HK-2 (cell line): Measurements from ENCODE around the gene ATXN1.

Source experiments
- DNase-seq: peaks from one replicate; pipeline ENCODE4 v3.0.0-alpha.2; 2018; ENCODE audit not compliant: unreplicated experiment

ATXN1 gene

DNA sequence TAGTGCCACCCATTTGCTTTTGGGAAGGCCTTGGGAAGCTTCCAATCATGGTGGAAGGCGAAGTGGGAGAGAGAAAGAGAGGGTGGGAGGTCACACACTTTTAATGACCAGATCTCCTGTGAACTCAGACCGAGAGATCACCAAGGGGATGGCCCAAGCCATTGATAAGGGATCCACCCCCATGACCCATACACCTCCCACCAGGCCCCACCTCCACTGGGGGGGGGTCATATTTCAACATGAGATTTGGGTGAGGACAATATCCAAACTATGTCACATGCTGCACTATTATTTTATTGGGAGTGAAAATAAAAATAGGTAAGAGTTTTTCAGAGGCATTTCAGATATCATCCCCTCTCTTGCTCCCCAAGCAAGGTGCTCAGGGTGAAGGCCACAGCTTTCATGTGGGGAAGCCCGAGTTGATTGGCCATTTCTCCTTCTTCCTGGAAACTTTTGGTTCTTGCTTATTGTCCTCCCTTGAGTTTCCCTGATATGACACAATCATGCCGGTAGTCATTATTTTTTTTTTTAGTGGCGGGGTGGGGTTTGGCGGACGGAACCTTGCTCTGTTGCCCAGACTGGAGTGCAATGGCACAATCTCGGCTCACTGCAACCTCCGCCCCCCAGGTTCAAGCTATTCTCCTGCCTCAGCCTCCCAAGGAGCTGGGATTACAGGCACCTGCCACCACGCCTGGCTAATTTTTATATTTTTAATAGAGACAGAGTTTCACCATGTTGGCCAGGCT lies 507.7 kb downstream of the ATXN1 start:
- no peak for DNase-seq

- no peak for DNase-seq
These were observed 508.5 kb downstream of the ATXN1 start for GRCh38 chr6:16252686-16253299.

- no peak for DNase-seq
These were observed 509.6 kb downstream of the ATXN1 start for GRCh38 chr6:16251706-16252105.

DNA sequence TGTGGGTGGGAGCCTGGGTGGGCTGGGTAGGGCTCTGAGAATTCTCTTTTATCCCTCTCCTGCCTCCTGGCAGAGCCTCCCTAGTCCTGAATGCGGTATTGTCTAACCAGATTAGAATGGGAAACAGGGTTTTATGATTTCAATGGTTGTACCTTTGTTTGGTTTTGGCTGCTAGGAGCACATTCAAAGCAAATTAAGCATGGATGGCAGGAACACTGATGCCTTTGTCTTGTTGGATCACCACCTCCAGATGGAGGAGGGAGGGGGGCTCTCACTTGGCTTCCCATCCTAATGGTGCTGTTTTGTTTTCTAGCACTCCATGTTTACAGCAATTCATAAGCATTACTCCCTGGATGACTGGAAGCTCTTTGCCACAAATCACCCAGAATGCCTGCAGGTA lies 511.3 kb downstream of the ATXN1 start:
- DNase-seq = no peak
